GM20431 (cell line): ENCODE measurements around the gene SPRYD4.
"Not testable (repeated sequence)": the region's sequence is repeated elsewhere in the genome, so short reads cannot be mapped to it uniquely, and the experiment has no call there.

ENCODE experiments used
- in situ Hi-C: fragments of 300-500 bp; cut with MseI, MboI; formaldehyde crosslinking; loops from one replicate; pipeline ENCODE4 v1.15.0; 2020; ENCODE audit warnings: low sequenced_read_pairs; ENCODE audit not compliant: unreplicated experiment

SPRYD4 gene

DNA sequence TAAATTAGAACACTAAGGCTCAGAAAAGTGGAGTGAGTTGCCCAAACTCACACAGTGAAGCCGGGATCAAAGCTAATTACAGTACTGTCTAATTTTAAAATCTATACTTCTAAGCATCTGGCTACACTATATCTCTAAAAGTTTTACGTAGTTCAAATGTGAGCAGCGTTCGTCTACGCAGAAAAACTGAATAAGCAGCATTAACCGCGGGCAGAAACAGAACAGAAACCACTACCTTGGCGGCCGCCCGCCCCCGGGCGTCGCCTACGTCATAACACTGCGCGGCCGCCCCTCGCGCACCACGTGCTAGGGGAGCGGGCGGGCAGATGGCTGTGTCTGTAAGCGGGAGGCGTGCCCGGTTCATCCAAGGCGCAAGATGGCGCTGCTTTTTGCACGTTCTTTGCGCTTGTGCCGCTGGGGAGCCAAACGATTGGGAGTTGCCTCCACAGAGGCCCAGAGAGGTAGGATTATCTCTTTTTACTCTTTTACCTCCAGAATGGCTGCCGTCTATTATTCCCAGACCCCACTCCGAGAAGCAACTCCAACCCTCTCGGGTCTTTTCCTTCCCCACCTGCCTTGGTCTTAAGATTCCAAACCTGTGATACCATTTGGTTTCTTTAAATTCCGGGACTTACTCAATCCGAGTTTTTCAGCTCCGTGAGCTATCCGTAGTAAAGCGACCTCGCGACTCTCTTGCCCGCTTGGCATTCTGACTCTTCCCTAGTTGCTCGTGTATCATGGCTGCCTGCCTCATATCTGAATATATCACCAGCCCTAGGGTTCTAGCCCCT is at the start of gene SPRYD4:
SPRYD4 (plus strand) TSS at position 363 of the 791 bp plus-strand sequence; CDS start at position 377, 14 bp downstream.
- in situ Hi-C loops: no loop called here

GRCh38 chr12:56420411-56420810 is 48.0 kb upstream of the SPRYD4 start:
- in situ Hi-C loops: no loop called here

GRCh38 chr12:56425193-56425592 is 43.2 kb upstream of the SPRYD4 start:
- in situ Hi-C loops: no loop called here

DNA sequence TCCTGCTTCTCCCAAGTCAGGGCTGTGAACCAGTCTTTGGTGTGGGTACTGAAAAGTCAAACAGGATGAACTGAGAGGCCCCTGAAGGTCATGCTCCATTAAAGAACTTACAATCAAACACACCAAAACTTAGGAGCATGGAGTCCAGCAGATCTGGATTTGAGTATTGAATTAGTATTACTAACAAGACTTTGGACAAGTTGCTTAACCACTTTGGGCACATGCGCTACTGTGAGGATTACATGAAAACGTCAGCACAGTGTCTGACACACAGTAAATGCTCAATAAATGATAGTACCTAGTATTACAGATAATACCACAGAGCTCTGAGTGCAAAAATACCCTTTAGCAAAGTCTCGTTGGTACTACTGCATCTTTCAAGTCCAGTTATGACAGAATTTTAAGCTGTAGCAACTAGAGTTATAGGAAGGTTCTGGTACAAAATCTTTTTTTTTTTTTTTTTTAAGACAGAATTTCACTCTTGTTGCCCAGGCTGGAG is 42.4 kb upstream of the SPRYD4 start:
- in situ Hi-C loops: no loop called here

DNA sequence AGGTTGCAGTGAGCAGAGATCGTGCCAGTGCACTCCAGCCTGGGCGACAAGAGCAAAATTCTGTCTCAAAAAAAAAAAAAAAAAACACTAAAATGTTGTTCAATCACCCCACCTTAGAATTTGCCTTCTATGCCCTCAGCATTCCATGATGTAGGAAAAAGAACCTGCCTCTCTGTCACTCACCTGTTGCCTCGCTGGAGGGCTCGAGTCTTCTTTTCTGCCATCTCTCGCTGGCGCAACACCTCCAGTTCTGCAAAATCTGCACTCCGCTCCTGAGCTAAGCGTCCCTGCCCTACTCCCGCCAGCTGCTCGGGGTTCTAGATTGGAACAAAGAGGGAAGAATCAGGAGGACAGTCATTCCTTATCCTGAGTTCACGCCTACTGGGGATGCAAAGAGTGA is 37.1 kb upstream of the SPRYD4 start:
- in situ Hi-C loops: no loop called here

GRCh38 chr12:56431850-56432249 is 36.5 kb upstream of the SPRYD4 start:
- in situ Hi-C loops: no loop called here

GRCh38 chr12:56434828-56435227 is 33.5 kb upstream of the SPRYD4 start:
- in situ Hi-C loops: no loop called here

DNA sequence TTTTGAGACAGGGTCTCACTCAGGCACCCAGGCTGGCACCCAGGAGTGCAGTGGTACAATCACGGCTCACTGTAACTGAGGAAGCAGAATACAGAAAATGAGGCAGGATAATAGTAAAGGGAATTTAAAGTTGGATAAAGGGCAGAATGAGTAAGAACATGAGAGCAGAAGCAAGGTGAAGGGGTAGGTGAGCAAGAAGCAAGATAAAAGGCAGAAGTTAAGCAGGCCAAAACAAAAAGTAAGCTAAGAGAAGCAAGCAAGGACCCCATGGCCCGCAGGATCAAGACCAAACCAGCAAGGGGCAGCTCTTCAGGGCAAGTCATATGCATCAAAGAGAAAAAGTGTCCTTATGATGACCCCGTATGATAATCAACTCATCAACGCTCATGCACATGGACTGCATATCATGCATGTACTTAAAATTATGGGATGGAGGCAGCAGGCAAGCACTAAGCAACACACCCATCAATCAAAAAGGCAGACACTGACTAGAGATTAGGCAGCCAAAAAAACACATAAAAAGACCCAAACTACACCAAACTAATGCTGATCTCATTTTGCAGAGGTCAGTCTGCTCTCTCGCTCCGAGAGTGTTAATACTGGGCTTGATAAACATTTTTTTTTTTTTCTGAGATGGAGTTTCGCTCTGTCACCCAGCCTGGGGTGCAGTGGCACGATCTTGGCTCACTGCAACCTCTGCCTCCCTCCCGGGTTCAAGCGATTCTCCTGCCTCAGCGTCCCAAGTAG is 30.8 kb upstream of the SPRYD4 start:
- in situ Hi-C loops: no loop called here

DNA sequence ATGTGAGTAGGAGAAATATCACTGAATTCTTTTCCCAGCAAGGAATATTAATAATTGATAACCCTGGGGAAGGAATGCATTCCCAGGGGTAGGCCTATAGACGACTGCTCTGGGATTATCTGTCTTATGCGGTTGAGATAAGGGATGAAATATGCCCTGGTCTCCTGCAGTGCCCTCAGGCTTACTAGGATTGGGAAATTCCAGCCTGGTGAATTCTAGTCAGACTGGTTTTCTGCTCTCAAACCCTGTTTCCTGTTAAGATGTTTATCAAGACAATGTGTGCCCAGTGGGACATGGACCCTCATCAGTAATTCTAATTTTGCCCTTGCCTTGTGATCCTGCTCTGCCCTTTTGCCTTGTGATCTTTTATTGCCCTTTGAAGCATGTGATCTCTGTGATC is 25.2 kb upstream of the SPRYD4 start:
- in situ Hi-C loops: not testable (repeated sequence)

GRCh38 chr12:56448860-56449621 is 19.3 kb upstream of the SPRYD4 start, which contains the start of gene TIMELESS:
TIMELESS (minus strand) TSS chr12:56449426; CDS start chr12:56434170, 15,256 bp downstream.
- in situ Hi-C loops: no loop called here

DNA sequence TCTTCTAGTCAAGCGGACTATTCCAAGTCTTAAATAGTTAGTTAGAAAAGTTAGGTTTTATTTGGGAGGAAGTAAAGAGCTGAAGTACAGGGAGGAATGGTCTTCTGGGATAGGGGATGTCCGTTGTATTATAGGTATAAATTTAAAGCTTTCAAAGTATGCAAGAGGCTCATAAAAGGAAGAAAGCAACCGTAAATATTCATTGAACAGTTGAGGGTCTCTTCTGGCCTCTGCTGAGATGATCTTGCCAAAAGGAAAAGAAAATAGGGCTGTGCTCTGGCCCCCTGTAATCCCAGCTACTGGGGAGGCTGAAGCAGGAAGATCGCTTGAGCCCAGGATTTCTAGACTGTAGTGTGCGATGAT is 18.8 kb upstream of the SPRYD4 start:
- in situ Hi-C loops: no loop called here

- in situ Hi-C loops: no loop called here
These were observed 18.1 kb upstream of the SPRYD4 start for GRCh38 chr12:56450241-56450640.

GRCh38 chr12:56451147-56451546 is 17.2 kb upstream of the SPRYD4 start:
- in situ Hi-C loops: no loop called here

GRCh38 chr12:56454557-56454956 is 13.8 kb upstream of the SPRYD4 start, which contains the start of gene MIP:
MIP (minus strand) TSS chr12:56454657; CDS start chr12:56454613, 44 bp downstream.
- in situ Hi-C loops: no loop called here

- in situ Hi-C loops: no loop called here
These were observed 10.6 kb upstream of the SPRYD4 start for GRCh38 chr12:56457817-56458216.

DNA sequence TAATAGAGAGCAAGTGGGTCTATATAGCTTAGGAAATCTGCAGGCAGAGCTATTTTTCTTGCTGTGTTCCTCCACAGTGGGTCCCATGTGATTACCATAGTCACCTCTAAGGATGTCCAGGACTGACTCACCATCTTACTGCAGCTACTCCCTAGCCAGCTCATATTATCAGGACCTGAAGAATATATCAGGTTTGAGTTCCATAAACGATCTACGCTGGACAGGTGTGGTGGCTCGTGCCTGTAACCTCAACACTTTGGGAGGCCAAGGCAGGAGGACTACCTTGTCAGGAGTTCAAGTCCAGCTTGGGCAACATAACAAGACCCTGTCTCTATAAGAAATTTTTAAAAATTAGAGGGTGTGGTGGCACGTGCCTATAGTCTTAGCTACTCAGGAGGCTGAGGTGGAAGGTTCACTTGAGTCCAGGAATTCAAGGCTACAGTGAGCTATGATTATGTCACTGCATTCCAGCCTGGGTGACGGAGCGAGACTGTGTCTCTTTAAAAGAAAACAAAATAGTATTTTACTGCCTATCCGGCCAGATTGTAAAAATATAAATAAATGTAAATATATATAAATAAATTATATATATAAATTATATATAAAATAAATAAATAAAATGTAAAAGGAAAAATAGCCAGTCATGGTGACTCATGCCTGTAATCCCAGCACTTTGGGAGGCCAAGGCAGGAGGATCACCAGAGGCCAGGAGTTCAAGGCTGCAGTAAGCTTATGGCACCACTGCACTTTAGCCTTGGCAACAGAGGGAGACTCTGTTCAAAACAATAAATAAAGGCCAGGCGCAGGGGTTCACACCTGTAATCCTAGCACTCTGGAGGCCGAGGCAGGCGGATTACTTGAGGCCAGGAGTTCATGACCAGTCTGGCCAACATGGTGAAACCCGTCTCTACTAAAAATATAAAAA is 6.9 kb upstream of the SPRYD4 start:
- in situ Hi-C loops: no loop called here

GRCh38 chr12:56462565-56462964 is 5.8 kb upstream of the SPRYD4 start:
- in situ Hi-C loops: no loop called here

DNA sequence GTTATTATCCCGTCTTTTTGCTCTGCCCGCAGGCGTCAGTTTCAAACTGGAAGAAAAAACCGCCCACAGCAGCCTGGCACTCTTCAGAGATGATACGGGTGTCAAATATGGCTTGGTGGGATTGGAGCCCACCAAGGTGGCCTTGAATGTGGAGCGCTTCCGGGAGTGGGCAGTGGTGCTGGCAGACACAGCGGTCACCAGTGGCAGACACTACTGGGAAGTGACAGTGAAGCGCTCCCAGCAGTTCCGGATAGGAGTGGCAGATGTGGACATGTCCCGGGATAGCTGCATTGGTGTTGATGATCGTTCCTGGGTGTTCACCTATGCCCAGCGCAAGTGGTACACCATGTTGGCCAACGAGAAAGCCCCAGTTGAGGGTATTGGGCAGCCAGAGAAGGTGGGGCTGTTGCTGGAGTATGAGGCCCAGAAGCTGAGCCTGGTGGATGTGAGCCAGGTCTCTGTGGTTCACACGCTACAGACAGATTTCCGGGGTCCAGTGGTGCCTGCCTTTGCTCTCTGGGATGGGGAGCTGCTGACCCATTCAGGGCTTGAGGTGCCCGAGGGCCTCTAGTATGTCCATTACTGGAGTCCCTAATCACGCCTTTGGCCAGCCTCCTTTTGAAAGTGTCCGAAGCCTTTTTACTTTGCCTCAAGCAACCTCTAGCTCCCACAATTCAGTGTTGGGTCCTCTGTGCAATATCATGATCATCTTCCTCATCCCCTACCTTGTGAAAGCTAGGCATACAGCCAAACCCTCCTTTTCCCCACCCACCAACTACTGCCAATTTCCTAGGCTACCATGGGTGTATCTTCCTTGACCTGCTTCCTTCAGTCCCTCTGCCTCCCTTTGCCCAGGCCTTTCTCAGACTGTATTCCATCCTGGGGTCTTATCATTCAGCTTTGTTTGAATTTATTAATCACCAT is 891 bp downstream of the SPRYD4 start:
- in situ Hi-C loops: no loop called here
